Activated CD8-positive, alpha-beta T cell treated with anti-CD3 and anti-CD28 coated beads for 36 hours (primary cell): ENCODE results near the gene SUGCT. TPM values are rescaled to one million over a fixed set of nuclear protein-coding genes. Genes with fewer than 3 reads are reported as not detected.
"Not testable (repeated sequence)": the region's sequence is repeated elsewhere in the genome, so short reads cannot be mapped to it uniquely, and the experiment has no call there.

Experiments
- ATAC-seq: fragments of 200-7000 bp; cut with Tn5 transposase; one replicate; pipeline ENCODE4 v1.10.0; 2021; ENCODE audit warnings: mild to moderate bottlenecking, moderate library complexity
- CTCF ChIA-PET: fragments of 350-600 bp; sonication (Branson Sonifier 250); formaldehyde crosslinking; loops from one replicate; lab custom pipeline; 2021; ENCODE audit warnings: antibody characterized with exemption; lab: Charles Lee
- POLR2A ChIA-PET: fragments of 350-600 bp; sonication (Branson Sonifier 250); formaldehyde crosslinking; loops from one replicate; lab custom pipeline; 2021; ENCODE audit warnings: antibody characterized with exemption; lab: Charles Lee
- DNase-seq: peaks from one replicate; pipeline ENCODE4 v3.0.0-alpha.2; 2020
- H3K27ac Mint-ChIP-seq: one replicate; pipeline ENCODE4 v1.8.0; 2021; ENCODE audit warnings: mild to moderate bottlenecking, mixed read lengths
- H3K27me3 Mint-ChIP-seq: one replicate; pipeline ENCODE4 v1.8.0; 2021; ENCODE audit warnings: mixed read lengths
- H3K36me3 Mint-ChIP-seq: one replicate; pipeline ENCODE4 v1.8.0; 2021; ENCODE audit warnings: low read depth, mixed read lengths
- H3K4me1 Mint-ChIP-seq: one replicate; pipeline ENCODE4 v1.8.0; 2021; ENCODE audit warnings: low read depth, mixed read lengths
- H3K4me3 Mint-ChIP-seq: one replicate; pipeline ENCODE4 v1.8.0; 2021; ENCODE audit warnings: mild to moderate bottlenecking, moderate library complexity, mixed read lengths
- H3K9me3 Mint-ChIP-seq: one replicate; pipeline ENCODE4 v1.8.0; 2021; ENCODE audit warnings: mixed read lengths
- intact Hi-C: fragments of 100-400 bp; cut with micrococcal nuclease; formaldehyde crosslinking; loops from one replicate; pipeline ENCODE4 v1.10.0; 2022
- total RNA-seq, 2 experiments: library from RNA; stranded (reverse); gene quantifications; one replicate each; pipeline ENCODE4 v1.2.3, GENCODE V29; 2021
- TF ChIP-seq, protein P1 (sequence below): fragments of 200-600 bp; IDR thresholded peaks from one replicate; pipeline ENCODE4 v1.8.0; 2022; ENCODE audit warnings: antibody characterized with exemption, mild to moderate bottlenecking

SUGCT gene
- total RNA-seq, 2 experiments from 2014 or later = 1.6 to 2.0 TPM

DNA sequence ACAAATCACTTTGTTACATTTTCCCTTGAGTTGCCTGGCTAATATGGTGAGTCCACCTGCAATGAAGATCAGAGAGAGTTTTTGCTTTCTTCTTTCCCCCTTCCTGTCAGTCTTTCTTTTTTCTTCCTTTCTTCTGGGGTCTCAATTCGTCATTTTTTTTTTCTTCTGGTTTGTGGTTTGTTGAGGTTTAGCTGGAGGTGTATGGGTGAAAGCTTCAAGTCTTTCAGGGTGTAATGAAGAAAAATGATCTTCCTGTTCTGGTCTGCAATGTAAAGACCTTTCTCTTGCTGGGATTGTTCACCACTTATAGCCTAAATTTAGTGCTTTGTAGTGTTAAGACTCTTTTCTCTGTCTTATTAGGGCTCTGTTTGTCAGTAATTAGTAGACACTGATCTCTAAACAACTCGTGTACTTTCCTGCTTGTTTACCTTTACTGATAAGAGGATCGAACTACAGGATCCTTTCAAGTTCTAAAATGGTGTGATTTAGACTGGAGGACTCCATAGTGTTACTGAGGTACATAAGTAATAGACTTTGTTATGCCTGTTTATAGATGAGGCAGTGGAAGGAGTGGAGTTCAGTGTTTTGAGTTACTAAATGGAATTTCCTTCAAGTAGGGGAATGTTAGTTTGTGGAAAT is 129.1 kb downstream of the SUGCT start:
- POLR2A ChIA-PET = no interaction called here
- H3K27ac Mint-ChIP-seq = no peak overlapping the region

DNA sequence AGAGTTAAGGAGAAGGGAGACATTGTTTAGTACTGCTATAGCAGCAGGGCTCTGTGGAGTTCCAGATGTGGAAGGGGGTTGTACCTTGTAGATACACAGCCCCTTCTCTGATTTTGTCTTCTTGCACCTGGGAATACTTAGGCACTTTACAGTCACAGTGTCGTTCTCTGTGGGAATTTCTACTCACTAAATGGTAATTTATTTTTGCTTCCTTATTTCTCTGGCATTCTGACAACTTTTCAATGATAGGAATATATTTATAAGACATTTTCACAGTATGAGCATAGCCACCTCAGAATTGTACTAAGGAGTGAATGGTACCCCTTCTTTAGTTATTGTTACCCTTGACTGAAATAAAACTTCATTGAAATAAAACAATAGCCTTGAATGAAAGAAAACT is 132.8 kb downstream of the SUGCT start:
- H3K36me3 Mint-ChIP-seq = no peaks in the 10 kb centered on the region
- peaks cover 2% of the 10 kb centered on the region for H3K27me3 Mint-ChIP-seq
- H3K4me1 Mint-ChIP-seq = peaks cover 14% of the 10 kb centered on the region
- H3K9me3 Mint-ChIP-seq = no peaks in the 10 kb centered on the region
- ATAC-seq (no peak), DNase-seq (no peak)
- no peak overlapping the region for H3K27ac Mint-ChIP-seq
- intact Hi-C loops = no loop called here
- TF ChIP-seq, protein P1, sequence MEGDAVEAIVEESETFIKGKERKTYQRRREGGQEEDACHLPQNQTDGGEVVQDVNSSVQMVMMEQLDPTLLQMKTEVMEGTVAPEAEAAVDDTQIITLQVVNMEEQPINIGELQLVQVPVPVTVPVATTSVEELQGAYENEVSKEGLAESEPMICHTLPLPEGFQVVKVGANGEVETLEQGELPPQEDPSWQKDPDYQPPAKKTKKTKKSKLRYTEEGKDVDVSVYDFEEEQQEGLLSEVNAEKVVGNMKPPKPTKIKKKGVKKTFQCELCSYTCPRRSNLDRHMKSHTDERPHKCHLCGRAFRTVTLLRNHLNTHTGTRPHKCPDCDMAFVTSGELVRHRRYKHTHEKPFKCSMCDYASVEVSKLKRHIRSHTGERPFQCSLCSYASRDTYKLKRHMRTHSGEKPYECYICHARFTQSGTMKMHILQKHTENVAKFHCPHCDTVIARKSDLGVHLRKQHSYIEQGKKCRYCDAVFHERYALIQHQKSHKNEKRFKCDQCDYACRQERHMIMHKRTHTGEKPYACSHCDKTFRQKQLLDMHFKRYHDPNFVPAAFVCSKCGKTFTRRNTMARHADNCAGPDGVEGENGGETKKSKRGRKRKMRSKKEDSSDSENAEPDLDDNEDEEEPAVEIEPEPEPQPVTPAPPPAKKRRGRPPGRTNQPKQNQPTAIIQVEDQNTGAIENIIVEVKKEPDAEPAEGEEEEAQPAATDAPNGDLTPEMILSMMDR = no peak
- ChIA-PET CTCF (no interaction called here), POLR2A (no interaction called here)
- H3K4me3 Mint-ChIP-seq = no peak overlapping the region

More for the DNA sequence above, 129.1 kb downstream of the SUGCT start:
- no peaks in the 10 kb centered on the region for H3K36me3 Mint-ChIP-seq
- intact Hi-C loops = no loop called here
- no peaks in the 10 kb centered on the region for H3K9me3 Mint-ChIP-seq
- ATAC-seq (no peak), DNase-seq (no peak)
- TF ChIP-seq, protein P1 = no peak
- H3K4me3 Mint-ChIP-seq = no peak overlapping the region
- peaks cover 14% of the 10 kb centered on the region for H3K4me1 Mint-ChIP-seq
- CTCF ChIA-PET = no interaction called here
- no peaks in the 10 kb centered on the region for H3K27me3 Mint-ChIP-seq

DNA sequence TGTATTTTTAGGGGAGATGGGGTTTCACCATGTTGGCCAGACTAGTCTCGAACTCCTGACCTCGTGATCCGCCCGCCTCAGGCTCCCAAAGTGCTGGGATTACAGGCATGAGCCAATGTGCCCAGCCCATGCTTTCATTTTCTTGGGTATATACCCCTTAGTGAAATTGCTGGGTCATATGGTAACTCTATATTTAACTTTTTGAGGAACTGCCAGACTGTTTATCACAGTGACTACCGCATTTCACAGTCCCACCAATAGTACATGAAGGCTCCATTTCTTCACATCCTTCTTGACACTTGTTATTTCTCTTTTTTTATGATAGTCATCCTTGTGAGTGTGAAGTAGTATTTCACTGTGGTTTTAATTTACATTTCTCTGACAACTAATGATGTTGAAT is 134.0 kb downstream of the SUGCT start:
- POLR2A ChIA-PET, intact Hi-C loops, ATAC-seq, CTCF ChIA-PET, DNase-seq, H3K36me3 Mint-ChIP-seq, H3K27me3 Mint-ChIP-seq, H3K4me3 Mint-ChIP-seq, H3K27ac Mint-ChIP-seq, H3K9me3 Mint-ChIP-seq: not testable (repeated sequence)
- H3K4me1 Mint-ChIP-seq = peaks cover 10% of the 10 kb centered on the region

DNA sequence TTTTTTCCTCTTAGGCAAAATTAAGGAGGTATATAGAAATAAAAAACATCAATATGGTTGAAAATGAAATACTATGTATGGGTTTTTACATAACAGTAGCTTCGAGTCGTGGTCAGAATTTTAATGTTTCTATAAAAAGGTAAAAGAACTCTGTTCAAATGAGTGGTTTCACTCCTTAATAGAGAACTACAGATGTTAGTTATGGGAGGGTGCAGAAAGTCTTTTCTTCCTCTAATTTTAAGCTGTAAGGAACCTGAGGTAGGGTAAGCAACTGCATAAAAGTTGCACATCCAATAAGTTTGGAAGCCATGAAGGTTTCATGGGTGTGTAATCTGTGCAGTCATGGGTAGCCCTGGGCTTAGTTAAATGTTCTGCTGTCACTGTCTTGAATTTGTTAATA is 141.3 kb downstream of the SUGCT start:
- ATAC-seq (no peak), DNase-seq (no peak)
- TF ChIP-seq, protein P1 = no peak
- Mint-ChIP-seq H3K4me3 (no peak overlapping the region), H3K9me3 (peaks cover 3% of the 10 kb centered on the region), H3K27me3 (peaks cover 2% of the 10 kb centered on the region), H3K27ac (no peak overlapping the region), H3K36me3 (no peaks in the 10 kb centered on the region), H3K4me1 (no peaks in the 10 kb centered on the region)
- ChIA-PET POLR2A (no interaction called here), CTCF (no interaction called here)
- intact Hi-C loops = no loop called here

DNA sequence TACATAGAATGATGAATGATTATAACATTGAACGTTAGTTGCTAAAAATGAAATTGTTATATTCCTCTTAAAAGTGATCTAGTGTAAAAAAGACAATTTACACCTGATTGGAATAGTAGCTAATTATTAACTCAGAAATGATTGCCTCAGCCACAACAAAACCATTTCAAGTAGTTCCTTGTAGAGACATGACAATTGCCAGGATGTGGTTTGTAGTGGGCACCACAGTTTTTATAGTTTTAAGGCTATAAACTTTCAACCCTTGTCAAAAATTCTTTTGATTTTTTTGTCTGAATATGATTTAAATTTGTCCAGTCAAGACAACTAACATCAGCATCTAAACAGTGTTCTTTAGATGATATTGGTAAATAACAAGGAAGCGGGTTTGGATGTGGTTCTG is 145.2 kb downstream of the SUGCT start:
- Mint-ChIP-seq H3K27me3 (no peaks in the 10 kb centered on the region), H3K9me3 (peaks cover 4% of the 10 kb centered on the region), H3K4me1 (no peaks in the 10 kb centered on the region), H3K27ac (no peak overlapping the region), H3K4me3 (no peak overlapping the region), H3K36me3 (no peaks in the 10 kb centered on the region)
- intact Hi-C loops = no loop called here
- ChIA-PET CTCF (no interaction called here), POLR2A (no interaction called here)
- ATAC-seq (no peak), DNase-seq (no peak)
- TF ChIP-seq, protein P1 = no peak
